ENCODE data around the gene ULBP1. TPM values are rescaled to one million over a fixed set of nuclear protein-coding genes. Genes with fewer than 3 reads are reported as not detected.
"Not testable (repeated sequence)": the region's sequence is repeated elsewhere in the genome, so short reads cannot be mapped to it uniquely, and the experiment has no call there.

ULBP1 gene
- total RNA-seq, 4 donors from 2014 or later, result not detected

DNA sequence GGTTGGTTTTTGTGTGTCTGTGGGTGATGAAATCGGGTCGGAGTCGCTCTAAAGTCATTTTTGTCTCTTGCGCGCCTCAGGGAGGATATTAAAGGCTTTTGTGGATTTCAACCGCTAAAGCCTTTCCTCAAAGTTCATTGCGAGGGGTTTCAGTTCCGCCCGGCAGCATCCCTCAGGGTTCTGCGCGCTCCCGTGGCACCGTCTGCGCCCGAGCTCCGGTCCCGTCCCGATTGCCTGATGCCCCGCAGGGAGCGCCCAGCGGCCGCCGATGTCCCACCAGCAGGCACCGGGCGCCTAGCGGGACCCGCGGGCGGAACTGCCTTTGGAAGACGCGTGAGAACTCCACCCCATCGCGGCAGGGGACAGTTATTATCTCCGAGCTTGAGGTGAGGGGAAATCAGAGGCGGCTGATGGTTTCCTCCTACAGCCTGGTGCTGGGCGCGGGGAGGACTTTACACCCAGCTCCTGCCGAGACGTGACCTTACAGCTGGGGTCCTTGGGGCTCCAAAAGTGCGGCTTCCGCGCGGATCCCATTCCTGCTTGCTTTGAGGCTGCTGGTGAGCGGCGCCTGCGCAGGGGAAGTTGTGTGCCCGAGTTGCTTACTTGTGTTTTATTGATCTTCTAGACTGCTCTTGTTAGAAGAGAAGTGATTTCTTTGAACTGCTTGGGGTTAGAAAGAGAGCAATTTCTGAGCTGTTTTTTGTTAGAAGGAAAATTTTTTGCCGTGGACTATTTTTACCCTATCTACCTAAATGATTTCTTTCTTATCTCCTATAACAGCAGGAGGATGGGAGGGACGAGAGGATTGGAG, 27.1 kb downstream of the ULBP1 start:
- Histone ChIP-seq H3K27me3 (peaks cover 0 to 50% of the 10 kb centered on the region in 2 donors), H3K9me3 (peaks cover 0 to 7% (median 0%) of the 10 kb centered on the region in 4 donors), H3K4me1 (peaks cover 0 to 19% (median 6%) of the 10 kb centered on the region in 4 donors), H3K27ac (no peak overlapping the region), H3K36me3 (no peaks in the 10 kb centered on the region), H3K4me3 (peak overlapping the region; percentile 20 to 49 (median 38))
- peak in 2 of 3 donors; percentile 24 to 52 for DNase-seq
- TF ChIP-seq POLR2A (IDR thresholded peaks at IDR 0.05), result no peak
- TF ChIP-seq, protein P1, sequence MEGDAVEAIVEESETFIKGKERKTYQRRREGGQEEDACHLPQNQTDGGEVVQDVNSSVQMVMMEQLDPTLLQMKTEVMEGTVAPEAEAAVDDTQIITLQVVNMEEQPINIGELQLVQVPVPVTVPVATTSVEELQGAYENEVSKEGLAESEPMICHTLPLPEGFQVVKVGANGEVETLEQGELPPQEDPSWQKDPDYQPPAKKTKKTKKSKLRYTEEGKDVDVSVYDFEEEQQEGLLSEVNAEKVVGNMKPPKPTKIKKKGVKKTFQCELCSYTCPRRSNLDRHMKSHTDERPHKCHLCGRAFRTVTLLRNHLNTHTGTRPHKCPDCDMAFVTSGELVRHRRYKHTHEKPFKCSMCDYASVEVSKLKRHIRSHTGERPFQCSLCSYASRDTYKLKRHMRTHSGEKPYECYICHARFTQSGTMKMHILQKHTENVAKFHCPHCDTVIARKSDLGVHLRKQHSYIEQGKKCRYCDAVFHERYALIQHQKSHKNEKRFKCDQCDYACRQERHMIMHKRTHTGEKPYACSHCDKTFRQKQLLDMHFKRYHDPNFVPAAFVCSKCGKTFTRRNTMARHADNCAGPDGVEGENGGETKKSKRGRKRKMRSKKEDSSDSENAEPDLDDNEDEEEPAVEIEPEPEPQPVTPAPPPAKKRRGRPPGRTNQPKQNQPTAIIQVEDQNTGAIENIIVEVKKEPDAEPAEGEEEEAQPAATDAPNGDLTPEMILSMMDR (IDR thresholded peaks at IDR 0.05), result no peak

DNA sequence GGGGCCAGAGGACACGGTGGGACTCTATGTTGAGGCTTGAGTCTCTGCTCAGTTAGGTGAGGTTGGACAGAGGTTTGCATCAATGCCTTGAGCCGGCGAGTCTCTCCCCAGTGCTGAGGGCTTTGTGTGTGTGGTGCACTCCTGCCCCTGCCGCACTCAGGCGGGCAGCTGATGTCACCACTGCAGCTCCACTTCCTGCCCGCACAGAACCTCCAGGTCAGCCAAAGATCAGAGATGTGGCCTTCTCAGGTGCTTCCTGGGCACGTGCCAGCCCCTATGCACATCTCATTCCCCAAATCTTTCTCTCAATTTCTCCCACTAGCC, 27.7 kb downstream of the ULBP1 start:
- peak overlapping the region in 1 of 4 donors; percentile 32 for H3K4me3 ChIP-seq
- peak in 1 of 3 donors; percentile 19 for DNase-seq
- H3K36me3 ChIP-seq, H3K27ac ChIP-seq, H3K9me3 ChIP-seq: not testable (repeated sequence)
- H3K4me1 ChIP-seq, result peaks cover 0 to 19% (median 6%) of the 10 kb centered on the region in 4 donors
- H3K27me3 ChIP-seq, result peaks cover 0 to 46% of the 10 kb centered on the region in 2 donors

DNA sequence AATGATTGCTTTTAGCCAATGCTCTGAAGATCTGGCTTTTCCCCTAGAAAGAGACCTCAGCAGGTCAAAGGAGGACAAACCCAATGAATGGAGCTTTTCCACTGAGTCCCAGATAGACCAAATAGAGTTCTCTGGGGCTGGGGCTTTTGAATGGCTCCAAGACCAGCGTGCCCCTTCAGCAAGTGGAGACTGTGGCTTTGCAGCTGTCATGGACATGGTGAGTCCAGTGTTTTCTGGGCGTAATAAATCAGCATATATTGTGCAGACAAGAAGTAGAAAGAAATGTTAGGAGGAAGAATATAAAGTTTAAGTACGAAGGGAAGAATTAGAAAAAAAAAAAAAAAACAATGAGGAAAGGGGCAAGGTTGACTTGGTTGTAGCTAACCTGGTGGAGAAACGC, 28.1 kb downstream of the ULBP1 start:
- Histone ChIP-seq H3K4me3 (no peak overlapping the region), H3K4me1 (peaks cover 0 to 19% (median 6%) of the 10 kb centered on the region in 4 donors), H3K27me3 (peaks cover 0 to 42% of the 10 kb centered on the region in 2 donors), H3K36me3 (no peaks in the 10 kb centered on the region), H3K9me3 (peaks cover 0 to 7% (median 0%) of the 10 kb centered on the region in 4 donors), H3K27ac (no peak overlapping the region)
- no peak for DNase-seq
- TF ChIP-seq POLR2A (IDR thresholded peaks at IDR 0.05), result no peak
- TF ChIP-seq, protein P1 (IDR thresholded peaks at IDR 0.05), result no peak

DNA sequence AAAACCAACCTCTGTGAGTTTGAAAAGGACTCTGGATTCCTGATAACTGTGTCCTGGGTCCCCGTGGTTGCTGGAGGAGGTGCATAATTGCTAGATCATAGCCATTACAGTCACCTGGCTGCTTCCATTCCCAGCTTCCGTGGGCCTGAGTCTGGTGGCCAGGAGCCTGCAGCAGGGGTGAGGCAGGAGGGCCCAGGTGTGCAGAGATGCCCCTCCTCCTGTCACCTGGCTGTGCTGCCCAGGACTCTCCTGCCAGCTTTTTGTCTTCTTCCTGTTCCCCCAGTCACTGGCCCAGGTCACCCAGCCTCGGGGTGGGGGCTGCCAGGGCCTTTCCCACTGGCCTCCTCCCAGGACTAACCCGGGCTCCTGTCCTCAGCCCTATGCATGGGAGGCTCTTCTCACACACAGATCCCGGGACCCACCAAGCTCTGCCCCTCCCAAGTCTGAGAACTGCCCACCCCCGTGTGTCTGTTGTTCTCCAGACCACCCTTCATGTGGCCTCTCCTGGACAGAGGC, 31.6 kb downstream of the ULBP1 start:
- Histone ChIP-seq H3K9me3 (no peaks in the 10 kb centered on the region), H3K4me1 (peaks cover 0 to 12% (median 1%) of the 10 kb centered on the region in 4 donors), H3K27ac (no peak overlapping the region), H3K36me3 (no peaks in the 10 kb centered on the region), H3K4me3 (no peak overlapping the region), H3K27me3 (peaks cover 0 to 19% of the 10 kb centered on the region in 2 donors)
- TF ChIP-seq POLR2A (IDR thresholded peaks at IDR 0.05), result no peak
- TF ChIP-seq, protein P1 (IDR thresholded peaks at IDR 0.05), result no peak
- no peak for DNase-seq

DNA sequence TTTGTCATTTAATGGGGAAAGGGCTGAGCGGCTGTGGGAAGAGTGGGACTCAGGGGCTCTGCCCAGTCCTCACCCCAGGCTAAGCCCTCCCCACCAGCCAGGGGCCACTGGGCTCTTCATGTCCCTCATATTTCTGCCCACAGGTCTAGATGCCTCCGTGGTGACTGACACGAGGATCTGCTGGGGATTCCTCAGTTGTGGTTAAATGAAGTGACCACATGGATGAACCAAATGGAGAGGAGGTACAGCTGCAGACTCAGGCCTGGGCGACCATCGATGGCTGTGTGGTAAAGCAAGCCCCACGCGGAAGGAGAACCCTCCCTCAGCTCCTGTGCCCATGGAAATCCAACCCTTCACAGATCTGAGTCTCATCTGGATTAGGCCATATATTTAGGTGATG, 32.2 kb downstream of the ULBP1 start:
- TF ChIP-seq, protein P1 (IDR thresholded peaks at IDR 0.05), result no peak
- no peak for TF ChIP-seq POLR2A (IDR thresholded peaks at IDR 0.05)
- peaks cover 0 to 5% (median 0%) of the 10 kb centered on the region in 4 donors for H3K4me1 ChIP-seq
- H3K4me3 ChIP-seq, result no peak overlapping the region
- H3K36me3 ChIP-seq, result no peaks in the 10 kb centered on the region
- DNase-seq, result no peak
- no peak overlapping the region for H3K27ac ChIP-seq
- H3K27me3 ChIP-seq, result peaks cover 0 to 14% of the 10 kb centered on the region in 2 donors
- no peaks in the 10 kb centered on the region for H3K9me3 ChIP-seq

DNA sequence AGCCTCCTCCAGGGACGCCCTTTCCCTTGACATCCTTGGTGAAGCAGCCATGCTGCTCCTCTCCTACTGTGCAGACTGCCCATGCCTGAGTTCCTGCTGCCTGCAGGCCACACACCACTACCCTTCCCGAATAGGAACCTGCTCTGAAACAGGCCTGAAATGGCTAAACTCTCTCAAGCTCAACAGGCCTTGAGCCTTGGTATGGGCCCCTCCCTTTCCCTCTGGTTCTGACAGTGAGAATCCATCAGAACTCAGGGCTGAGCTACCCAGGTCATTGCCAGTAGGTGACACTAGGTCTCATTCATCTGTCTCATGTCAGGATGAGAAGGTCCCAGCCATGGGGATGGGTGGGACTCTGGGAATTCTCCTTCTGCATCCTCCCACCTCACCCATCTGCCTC, 35.9 kb downstream of the ULBP1 start:
- H3K9me3 ChIP-seq, result no peaks in the 10 kb centered on the region
- peaks cover 0 to 4% (median 0%) of the 10 kb centered on the region in 4 donors for H3K4me1 ChIP-seq
- no peak overlapping the region for H3K27ac ChIP-seq
- peaks cover 0 to 8% of the 10 kb centered on the region in 2 donors for H3K27me3 ChIP-seq
- no peak for DNase-seq
- H3K4me3 ChIP-seq, result no peak overlapping the region
- no peaks in the 10 kb centered on the region for H3K36me3 ChIP-seq
- TF ChIP-seq POLR2A (IDR thresholded peaks at IDR 0.05), result no peak
- TF ChIP-seq, protein P1 (IDR thresholded peaks at IDR 0.05), result no peak
